Neural crest cell (in vitro differentiated cells): ENCODE measurements around the gene CAB39. TPM values are rescaled to one million over a fixed set of nuclear protein-coding genes. Genes with fewer than 3 reads are reported as not detected.
A peak's percentile ranks its signal among the peaks of the same experiment; 100 is the strongest.

Experiments
- DNase-seq: peaks from one replicate; pipeline ENCODE4 v3.0.0; 2021; ENCODE audit warnings: low read depth, mixed read lengths, low spot score
- H3K27ac Mint-ChIP-seq: one replicate; pipeline ENCODE4 v1.8.0; 2021; ENCODE audit warnings: mild to moderate bottlenecking, mixed read lengths; ENCODE audit not compliant: unreplicated experiment
- H3K27me3 Mint-ChIP-seq: 2 replicates; pipeline ENCODE4 v1.8.0; 2021; ENCODE audit warnings: low read depth, mild to moderate bottlenecking, mixed read lengths
- H3K36me3 Mint-ChIP-seq: 2 replicates; pipeline ENCODE4 v1.8.0; 2021; ENCODE audit warnings: low read depth, mild to moderate bottlenecking, mixed read lengths
- H3K4me1 Mint-ChIP-seq: 2 replicates; pipeline ENCODE4 v1.8.0; 2021; ENCODE audit warnings: mixed read lengths
- H3K4me3 Mint-ChIP-seq: one replicate; pipeline ENCODE4 v1.8.0; 2021; ENCODE audit warnings: mild to moderate bottlenecking, mixed read lengths
- H3K9me3 Mint-ChIP-seq: 2 replicates; pipeline ENCODE4 v1.8.0; 2021; ENCODE audit warnings: mixed read lengths
- CTCF ChIP-seq: fragments of 200-600 bp; sonication (generic); conservative IDR thresholded peaks from 2 replicates; pipeline ENCODE4 v1.5.0; 2021; ENCODE audit warnings: antibody characterized with exemption, mild to moderate bottlenecking
- total RNA-seq: library from RNA; stranded (reverse); gene quantifications from 2 replicates; pipeline ENCODE4 v1.2.1, GENCODE V29; 2021

CAB39 gene
- total RNA-seq, 1 donor from 2014 or later: 40.6 TPM

- no peaks in the 10 kb centered on the region for H3K27me3 Mint-ChIP-seq
- no peaks in the 10 kb centered on the region for H3K4me1 Mint-ChIP-seq
- H3K9me3 Mint-ChIP-seq: no peaks in the 10 kb centered on the region
- peaks cover 11% of the 10 kb centered on the region for H3K36me3 Mint-ChIP-seq
- H3K27ac Mint-ChIP-seq: no peak overlapping the region
- DNase-seq: no peak
- no peak for TF ChIP-seq CTCF
- H3K4me3 Mint-ChIP-seq: no peak overlapping the region
These were observed 49.1 kb downstream of the CAB39 start for GRCh38 chr2:230761704-230762103.

GRCh38 chr2:230762317-230762896 lies 49.8 kb downstream of the CAB39 start:
- Mint-ChIP-seq H3K27ac (no peak overlapping the region), H3K4me1 (no peaks in the 10 kb centered on the region), H3K4me3 (no peak overlapping the region), H3K9me3 (no peaks in the 10 kb centered on the region), H3K36me3 (peaks cover 17% of the 10 kb centered on the region), H3K27me3 (no peaks in the 10 kb centered on the region)
- DNase-seq: peak; percentile 16
- peak; percentile 58 for TF ChIP-seq CTCF

GRCh38 chr2:230764346-230764745 lies 51.7 kb downstream of the CAB39 start:
- H3K36me3 Mint-ChIP-seq: peaks cover 27% of the 10 kb centered on the region
- no peak for DNase-seq
- H3K9me3 Mint-ChIP-seq: no peaks in the 10 kb centered on the region
- H3K4me3 Mint-ChIP-seq: no peak overlapping the region
- no peaks in the 10 kb centered on the region for H3K27me3 Mint-ChIP-seq
- H3K27ac Mint-ChIP-seq: no peak overlapping the region
- TF ChIP-seq CTCF: no peak
- no peaks in the 10 kb centered on the region for H3K4me1 Mint-ChIP-seq

- H3K9me3 Mint-ChIP-seq: no peaks in the 10 kb centered on the region
- H3K4me3 Mint-ChIP-seq: no peak overlapping the region
- H3K36me3 Mint-ChIP-seq: peaks cover 25% of the 10 kb centered on the region
- H3K27ac Mint-ChIP-seq: no peak overlapping the region
- DNase-seq: no peak
- H3K4me1 Mint-ChIP-seq: no peaks in the 10 kb centered on the region
- H3K27me3 Mint-ChIP-seq: no peaks in the 10 kb centered on the region
- TF ChIP-seq CTCF: no peak
These were observed 53.1 kb downstream of the CAB39 start for GRCh38 chr2:230765611-230766300.

GRCh38 chr2:230767862-230768388 lies 55.3 kb downstream of the CAB39 start:
- Mint-ChIP-seq H3K4me1 (no peaks in the 10 kb centered on the region), H3K27me3 (no peaks in the 10 kb centered on the region), H3K36me3 (peaks cover 30% of the 10 kb centered on the region), H3K9me3 (peaks cover 5% of the 10 kb centered on the region), H3K4me3 (no peak overlapping the region), H3K27ac (no peak overlapping the region)
- DNase-seq: no peak
- TF ChIP-seq CTCF: no peak
